Neural crest cell (in vitro differentiated cells): Measurements from ENCODE around the gene ARL9. TPM values are rescaled to one million over a fixed set of nuclear protein-coding genes. Genes with fewer than 3 reads are reported as not detected.
A peak's percentile ranks its signal among the peaks of the same experiment; 100 is the strongest.

Experiments
- DNase-seq: peaks from one replicate; pipeline ENCODE4 v3.0.0; 2021; ENCODE audit warnings: low read depth, mixed read lengths, low spot score
- H3K27ac Mint-ChIP-seq: one replicate; pipeline ENCODE4 v1.8.0; 2021; ENCODE audit warnings: mild to moderate bottlenecking, mixed read lengths; ENCODE audit not compliant: unreplicated experiment
- H3K27me3 Mint-ChIP-seq: 2 replicates; pipeline ENCODE4 v1.8.0; 2021; ENCODE audit warnings: low read depth, mild to moderate bottlenecking, mixed read lengths
- H3K36me3 Mint-ChIP-seq: 2 replicates; pipeline ENCODE4 v1.8.0; 2021; ENCODE audit warnings: low read depth, mild to moderate bottlenecking, mixed read lengths
- H3K4me1 Mint-ChIP-seq: 2 replicates; pipeline ENCODE4 v1.8.0; 2021; ENCODE audit warnings: mixed read lengths
- H3K4me3 Mint-ChIP-seq: one replicate; pipeline ENCODE4 v1.8.0; 2021; ENCODE audit warnings: mild to moderate bottlenecking, mixed read lengths
- H3K9me3 Mint-ChIP-seq: 2 replicates; pipeline ENCODE4 v1.8.0; 2021; ENCODE audit warnings: mixed read lengths
- CTCF ChIP-seq: fragments of 200-600 bp; sonication (generic); conservative IDR thresholded peaks from 2 replicates; pipeline ENCODE4 v1.5.0; 2021; ENCODE audit warnings: antibody characterized with exemption, mild to moderate bottlenecking
- total RNA-seq: library from RNA; stranded (reverse); gene quantifications from 2 replicates; pipeline ENCODE4 v1.2.1, GENCODE V29; 2021

The ARL9 gene
- total RNA-seq, 1 donor from 2014 or later: 0.89 TPM

GRCh38 chr4:56469489-56470210, 35.9 kb upstream of the ARL9 start:
- Mint-ChIP-seq H3K9me3 (no peaks in the 10 kb centered on the region), H3K27me3 (no peaks in the 10 kb centered on the region), H3K4me3 (peak overlapping the region; percentile 97), H3K4me1 (peaks cover 49% of the 10 kb centered on the region), H3K36me3 (peaks cover 17% of the 10 kb centered on the region), H3K27ac (peak overlapping the region; percentile 88)
- TF ChIP-seq CTCF: no peak
- DNase-seq: no peak

- DNase-seq: no peak
- Mint-ChIP-seq H3K4me1 (no peaks in the 10 kb centered on the region), H3K9me3 (no peaks in the 10 kb centered on the region), H3K4me3 (no peak overlapping the region), H3K36me3 (peaks cover 22% of the 10 kb centered on the region), H3K27me3 (no peaks in the 10 kb centered on the region), H3K27ac (no peak overlapping the region)
- TF ChIP-seq CTCF: no peak
Measured at GRCh38 chr4:56475917-56476316, 29.7 kb upstream of the ARL9 start.

- H3K27me3 Mint-ChIP-seq: no peaks in the 10 kb centered on the region
- no peak for DNase-seq
- no peak overlapping the region for H3K4me3 Mint-ChIP-seq
- no peaks in the 10 kb centered on the region for H3K9me3 Mint-ChIP-seq
- TF ChIP-seq CTCF: no peak
- peaks cover 20% of the 10 kb centered on the region for H3K36me3 Mint-ChIP-seq
- no peaks in the 10 kb centered on the region for H3K4me1 Mint-ChIP-seq
- peak overlapping the region; percentile 84 for H3K27ac Mint-ChIP-seq
Measured at GRCh38 chr4:56477192-56477702, 28.3 kb upstream of the ARL9 start.

- no peak overlapping the region for H3K27ac Mint-ChIP-seq
- no peaks in the 10 kb centered on the region for H3K9me3 Mint-ChIP-seq
- no peaks in the 10 kb centered on the region for H3K4me1 Mint-ChIP-seq
- H3K27me3 Mint-ChIP-seq: no peaks in the 10 kb centered on the region
- no peak overlapping the region for H3K4me3 Mint-ChIP-seq
- TF ChIP-seq CTCF: no peak
- peaks cover 13% of the 10 kb centered on the region for H3K36me3 Mint-ChIP-seq
- no peak for DNase-seq
Measured at GRCh38 chr4:56480691-56481090, 24.9 kb upstream of the ARL9 start.

GRCh38 chr4:56496241-56496640, 9.3 kb upstream of the ARL9 start:
- DNase-seq: no peak
- Mint-ChIP-seq H3K4me1 (no peaks in the 10 kb centered on the region), H3K9me3 (no peaks in the 10 kb centered on the region), H3K27me3 (no peaks in the 10 kb centered on the region), H3K4me3 (no peak overlapping the region), H3K36me3 (peaks cover 22% of the 10 kb centered on the region), H3K27ac (no peak overlapping the region)
- TF ChIP-seq CTCF: no peak
